ENCODE data around the gene TTN.

DNA sequence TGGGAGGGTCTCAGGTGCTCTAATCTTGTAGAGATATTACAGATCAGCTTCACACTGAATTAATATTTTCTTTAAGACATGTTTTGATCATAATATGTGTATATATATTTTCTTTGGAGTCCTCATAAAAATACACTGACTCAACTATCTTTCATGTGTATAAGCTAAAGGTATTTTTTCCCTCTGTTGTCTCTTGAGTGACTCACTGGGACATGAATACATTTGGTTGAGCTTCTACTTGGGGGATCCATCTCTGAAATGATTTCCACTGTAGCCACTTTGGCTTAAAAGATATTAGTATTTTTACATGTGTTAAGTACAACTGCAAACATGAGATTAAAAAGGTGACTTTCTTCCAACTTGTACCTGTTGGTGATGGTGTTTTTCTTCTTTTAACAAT is 140.8 kb downstream of the TTN start:
- TF ChIP-seq, protein P1, sequence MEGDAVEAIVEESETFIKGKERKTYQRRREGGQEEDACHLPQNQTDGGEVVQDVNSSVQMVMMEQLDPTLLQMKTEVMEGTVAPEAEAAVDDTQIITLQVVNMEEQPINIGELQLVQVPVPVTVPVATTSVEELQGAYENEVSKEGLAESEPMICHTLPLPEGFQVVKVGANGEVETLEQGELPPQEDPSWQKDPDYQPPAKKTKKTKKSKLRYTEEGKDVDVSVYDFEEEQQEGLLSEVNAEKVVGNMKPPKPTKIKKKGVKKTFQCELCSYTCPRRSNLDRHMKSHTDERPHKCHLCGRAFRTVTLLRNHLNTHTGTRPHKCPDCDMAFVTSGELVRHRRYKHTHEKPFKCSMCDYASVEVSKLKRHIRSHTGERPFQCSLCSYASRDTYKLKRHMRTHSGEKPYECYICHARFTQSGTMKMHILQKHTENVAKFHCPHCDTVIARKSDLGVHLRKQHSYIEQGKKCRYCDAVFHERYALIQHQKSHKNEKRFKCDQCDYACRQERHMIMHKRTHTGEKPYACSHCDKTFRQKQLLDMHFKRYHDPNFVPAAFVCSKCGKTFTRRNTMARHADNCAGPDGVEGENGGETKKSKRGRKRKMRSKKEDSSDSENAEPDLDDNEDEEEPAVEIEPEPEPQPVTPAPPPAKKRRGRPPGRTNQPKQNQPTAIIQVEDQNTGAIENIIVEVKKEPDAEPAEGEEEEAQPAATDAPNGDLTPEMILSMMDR (IDR thresholded peaks at IDR 0.05), result no peak
- no peak for TF ChIP-seq POLR2A (IDR thresholded peaks at IDR 0.05)
